ENCODE data around the gene PANK4.

PANK4 gene

DNA sequence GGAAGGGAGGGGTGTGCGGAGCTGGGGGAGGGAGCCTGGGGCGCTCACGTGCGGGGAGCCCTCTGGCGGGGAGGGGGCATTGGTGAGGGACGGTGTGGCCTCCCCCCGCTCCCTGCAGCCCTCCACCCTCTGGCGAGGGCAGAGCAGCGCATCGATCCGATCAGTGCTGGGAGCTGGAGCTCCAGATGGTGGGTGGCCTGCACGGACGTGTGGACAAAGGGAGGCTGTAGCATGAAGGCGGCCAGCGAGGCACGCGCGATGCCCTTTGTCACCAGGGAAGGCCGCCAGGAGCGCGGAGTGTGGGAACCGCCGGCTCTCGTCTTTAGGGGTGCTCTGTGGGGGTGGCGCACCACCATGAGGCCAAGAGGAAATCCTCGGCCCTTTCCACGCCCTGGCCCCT lies 9.1 kb upstream of the PANK4 start:
- TF ChIP-seq CTCF (IDR thresholded peaks at IDR 0.05; ENCODE audit: unreplicated experiment in 3 of 3) = no peak
- Mint-ChIP-seq H3K4me3 (no peak overlapping the region), H3K4me1 (peaks cover 17% of the 10 kb centered on the region), H3K9me3 (no peaks in the 10 kb centered on the region), H3K27ac (no peak overlapping the region), H3K36me3 (ENCODE audit: low read depth) (no peaks in the 10 kb centered on the region), H3K27me3 (ENCODE audit: low read depth) (peaks cover 56% of the 10 kb centered on the region)

GRCh38 chr1:2534687-2535441 lies 8.5 kb upstream of the PANK4 start:
- Mint-ChIP-seq H3K27me3 (ENCODE audit: low read depth) (peaks cover 60% of the 10 kb centered on the region), H3K27ac (peak overlapping the region in 1 of 3 experiments; percentile 65), H3K9me3 (no peaks in the 10 kb centered on the region), H3K36me3 (ENCODE audit: low read depth) (no peaks in the 10 kb centered on the region), H3K4me3 (peak overlapping the region in 1 of 3 experiments; percentile 16), H3K4me1 (peaks cover 17% of the 10 kb centered on the region)
- TF ChIP-seq CTCF (IDR thresholded peaks at IDR 0.05; ENCODE audit: unreplicated experiment in 3 of 3) = no peak

DNA sequence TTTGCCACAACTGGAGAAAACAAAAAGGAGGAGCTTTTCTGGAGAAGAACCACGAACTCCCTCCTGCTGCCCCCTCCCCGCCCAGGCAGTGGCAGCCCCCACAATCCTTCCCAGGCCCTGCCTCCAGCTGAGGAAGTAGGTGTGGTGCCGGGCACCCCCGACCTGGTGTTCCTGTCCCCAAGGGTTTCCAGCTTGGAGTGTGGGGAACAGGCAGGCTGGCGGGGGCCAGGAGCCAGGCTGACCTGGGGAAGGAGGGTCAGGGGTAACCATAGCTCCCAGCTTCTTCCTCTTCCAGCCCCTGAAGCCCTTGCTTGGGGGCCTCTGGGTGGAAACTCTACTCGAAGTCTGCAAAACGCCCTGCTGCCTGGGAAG lies 7.9 kb upstream of the PANK4 start:
- no peak for TF ChIP-seq CTCF (IDR thresholded peaks at IDR 0.05; ENCODE audit: unreplicated experiment in 3 of 3)
- H3K9me3 Mint-ChIP-seq = no peaks in the 10 kb centered on the region
- H3K27ac Mint-ChIP-seq = peak overlapping the region in 1 of 3 experiments; percentile 42
- peaks cover 66% of the 10 kb centered on the region for H3K27me3 Mint-ChIP-seq (ENCODE audit: low read depth)
- H3K4me1 Mint-ChIP-seq = peaks cover 17% of the 10 kb centered on the region
- H3K4me3 Mint-ChIP-seq = no peak overlapping the region
- no peaks in the 10 kb centered on the region for H3K36me3 Mint-ChIP-seq (ENCODE audit: low read depth)

GRCh38 chr1:2533365-2533764 lies 7.0 kb upstream of the PANK4 start:
- Mint-ChIP-seq H3K27me3 (ENCODE audit: low read depth) (peaks cover 71% of the 10 kb centered on the region), H3K9me3 (no peaks in the 10 kb centered on the region), H3K4me3 (peak overlapping the region in 2 of 3 experiments; percentile 32 to 45), H3K27ac (peak overlapping the region in 1 of 3 experiments; percentile 48), H3K4me1 (peaks cover 23% of the 10 kb centered on the region), H3K36me3 (ENCODE audit: low read depth) (no peaks in the 10 kb centered on the region)
- no peak for TF ChIP-seq CTCF (IDR thresholded peaks at IDR 0.05; ENCODE audit: unreplicated experiment in 3 of 3)

DNA sequence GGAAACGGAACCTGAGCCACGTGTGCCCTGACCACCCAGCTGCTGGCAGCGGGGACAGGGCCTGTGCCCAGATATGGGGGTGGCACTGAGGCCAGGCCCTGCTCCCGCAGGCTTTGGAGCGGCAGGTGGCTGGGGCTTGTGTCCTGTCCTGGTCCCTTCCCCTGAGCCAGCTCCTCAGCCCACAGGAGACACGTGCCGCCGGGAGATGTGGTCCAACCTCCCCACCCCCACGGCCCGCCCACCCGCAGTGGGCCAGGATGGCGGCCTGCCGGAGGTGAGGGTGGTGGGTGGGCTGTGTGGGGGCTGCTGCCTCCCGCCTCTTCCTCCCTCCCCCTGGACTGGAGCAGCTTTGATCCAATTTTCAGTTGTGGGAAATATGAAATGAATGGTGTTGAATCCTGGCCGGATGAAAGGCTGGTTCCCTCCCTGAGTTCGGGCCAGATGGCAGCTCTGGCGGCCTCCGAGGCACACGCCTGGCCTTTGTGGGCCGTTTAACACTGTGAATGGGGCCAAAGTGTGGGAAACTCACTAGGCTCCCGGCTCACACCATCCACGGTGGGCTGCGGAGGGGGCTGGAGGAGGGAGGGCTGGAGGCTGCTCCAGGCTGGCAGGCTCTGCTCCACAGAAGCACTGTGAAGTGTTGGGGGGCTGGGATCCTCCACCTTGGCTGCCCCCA lies 6.2 kb upstream of the PANK4 start:
- no peaks in the 10 kb centered on the region for H3K36me3 Mint-ChIP-seq (ENCODE audit: low read depth)
- H3K4me1 Mint-ChIP-seq = peaks cover 23% of the 10 kb centered on the region
- no peak overlapping the region for H3K27ac Mint-ChIP-seq
- TF ChIP-seq CTCF (IDR thresholded peaks at IDR 0.05; ENCODE audit: unreplicated experiment in 3 of 3) = no peak
- H3K27me3 Mint-ChIP-seq (ENCODE audit: low read depth) = peaks cover 76% of the 10 kb centered on the region
- peak overlapping the region in 1 of 3 experiments; percentile 51 for H3K4me3 Mint-ChIP-seq
- H3K9me3 Mint-ChIP-seq = no peaks in the 10 kb centered on the region
